Measurements from ENCODE around the gene JAK2. TPM values are rescaled to one million over a fixed set of nuclear protein-coding genes. Genes with fewer than 3 reads are reported as not detected.

Gene JAK2
- total and polyA plus RNA-seq, 9 of the 15 experiments (the other 6 are each of a cell fraction or from before 2014, with no cell fraction given): 4.7 to 23.4 (median 15.3) TPM

GRCh38 chr9:4984621-4985385 is at the start of gene JAK2 (continued):
- TF ChIP-seq ZNF280A (IDR thresholded peaks at IDR 0.05; ENCODE audit: low read depth, partially characterized antibody): no peak
- peak; percentile 83 for TF ChIP-seq JUN (IDR thresholded peaks at IDR 0.05; ENCODE audit: borderline replicate concordance, low read depth, low read length)
- TF ChIP-seq JUN (CRISPR knock-in tag; IDR thresholded peaks at IDR 0.05; ENCODE audit: borderline replicate concordance): peak; percentile 64; the same call in 1 of the 2 replicates
- no peak for TF ChIP-seq ZMIZ1 (IDR thresholded peaks at IDR 0.05; ENCODE audit: low read depth in 2 of 2, low read length in 2 of 2)
- TF ChIP-seq ZNF263 (CRISPR knock-in tag; IDR thresholded peaks at IDR 0.05; ENCODE audit: borderline replicate concordance): no peak
